Spinal cord (tissue), 10 donors: ENCODE data around the gene PDXDC1. TPM values are rescaled to one million over a fixed set of nuclear protein-coding genes. Genes with fewer than 3 reads are reported as not detected.
"Not testable (repeated sequence)": the region's sequence is repeated elsewhere in the genome, so short reads cannot be mapped to it uniquely, and the experiment has no call there.

Source experiments
- DNase-seq, 6 donors: peaks; one replicate each; pipeline versions ENCODE4 v3.0.0 to v3.0.0-alpha.2; 2013 to 2015; ENCODE audit warnings: low spot score in 6 of 6, low read depth in 4 of 6
- H3K27ac ChIP-seq: one replicate; pipeline ENCODE4 v1.5.1; 2013; ENCODE audit warnings: low read depth, low read length, control low read depth
- H3K27me3 ChIP-seq: one replicate; pipeline ENCODE4 v1.6.1; 2013; ENCODE audit warnings: low read length; ENCODE audit not compliant: control insufficient read depth, insufficient read depth
- H3K36me3 ChIP-seq: one replicate; pipeline ENCODE4 v1.6.1; 2013; ENCODE audit warnings: low read length; ENCODE audit not compliant: control insufficient read depth, insufficient read depth
- H3K4me1 ChIP-seq: one replicate; pipeline ENCODE4 v1.6.1; 2013; ENCODE audit warnings: low read length; ENCODE audit not compliant: control insufficient read depth, insufficient read depth
- H3K4me3 ChIP-seq: one replicate; pipeline ENCODE4 v1.5.1; 2013; ENCODE audit warnings: low read depth, low read length, control low read depth
- H3K9me3 ChIP-seq: one replicate; pipeline ENCODE4 v1.6.1; 2013; ENCODE audit warnings: low read length; ENCODE audit not compliant: control insufficient read depth, insufficient read depth
- WGBS: methylation state at CpG from one replicate; pipeline ENCODE4 v1.1.5; 2013; ENCODE audit warnings: missing lambda C conversion rate; ENCODE audit not compliant: insufficient coverage; 5-methylcytosine and 5-hydroxymethylcytosine counted together
- polyA plus RNA-seq, 2 donors: library from polyadenylated mRNA; unstranded; fragments of 120-200 nt; gene quantifications; one replicate each; pipeline ENCODE4 v1.2.1, GENCODE V29; 2013; ENCODE audit not compliant: insufficient read length in 2 of 2
- total RNA-seq, 2 donors: library from RNA; depleted of rRNA in 1 of 2; stranded (reverse); fragments of 120-200 nt in 1 of 2; fragments of >200 nt in 1 of 2; gene quantifications; one replicate each; pipeline versions ENCODE4 v1.2.3 to v1.2.4, GENCODE V29; 2013 to 2014
- donor health status: healthy.

Gene PDXDC1
- total and polyA plus RNA-seq, 4 donors: 52.3 to 82.9 (median 57.8) TPM

DNA sequence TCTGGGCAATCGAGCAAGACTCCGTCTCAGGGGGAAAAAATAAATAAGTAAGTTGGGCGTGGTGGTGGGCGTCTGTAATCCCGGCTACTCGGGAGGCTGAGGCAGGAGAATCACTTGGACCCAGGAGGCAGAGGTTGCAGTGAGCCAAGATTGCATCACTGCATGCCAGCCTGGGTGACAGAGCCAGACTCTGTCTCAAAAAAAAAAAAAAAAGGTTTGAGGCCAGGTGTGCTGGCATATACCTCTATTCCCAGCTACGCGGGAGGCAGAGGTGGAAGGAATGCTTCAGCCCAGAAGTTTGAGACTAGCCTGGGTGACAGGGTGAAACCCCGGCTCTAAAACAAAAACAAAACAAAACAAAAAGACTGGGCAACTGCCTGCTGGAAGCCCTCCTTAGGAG, 70.4 kb downstream of the PDXDC1 start:
- not testable (repeated sequence) for H3K9me3 ChIP-seq, H3K4me3 ChIP-seq, DNase-seq, H3K4me1 ChIP-seq, H3K27me3 ChIP-seq, H3K27ac ChIP-seq
- H3K36me3 ChIP-seq: peaks cover 40% of the 10 kb centered on the region
- 87% methylated on average over 7 of the region's 9 CpGs for WGBS

GRCh38 chr16:15046692-15047376, 72.0 kb downstream of the PDXDC1 start:
- Histone ChIP-seq H3K27ac (no peak overlapping the region), H3K9me3 (no peaks in the 10 kb centered on the region), H3K27me3 (no peaks in the 10 kb centered on the region), H3K4me3 (no peak overlapping the region), H3K36me3 (peaks cover 27% of the 10 kb centered on the region), H3K4me1 (no peaks in the 10 kb centered on the region)
- 95% methylated on average over 14 of the region's 21 CpGs for WGBS
- DNase-seq: no peak

GRCh38 chr16:15049581-15050180, 74.9 kb downstream of the PDXDC1 start:
- Histone ChIP-seq H3K4me1 (peaks cover 3% of the 10 kb centered on the region), H3K27me3 (no peaks in the 10 kb centered on the region), H3K9me3 (no peaks in the 10 kb centered on the region), H3K36me3 (peaks cover 16% of the 10 kb centered on the region), H3K4me3 (no peak overlapping the region), H3K27ac (no peak overlapping the region)
- 100% methylated on average over 2 of the region's 3 CpGs for WGBS
- DNase-seq: no peak

GRCh38 chr16:15050440-15050839, 75.6 kb downstream of the PDXDC1 start:
- not testable (repeated sequence) for DNase-seq, H3K27me3 ChIP-seq, H3K9me3 ChIP-seq, H3K27ac ChIP-seq, H3K4me1 ChIP-seq, H3K4me3 ChIP-seq
- H3K36me3 ChIP-seq: peaks cover 16% of the 10 kb centered on the region
- WGBS: no CpG with 5 or more reads among the region's 1 CpG

DNA sequence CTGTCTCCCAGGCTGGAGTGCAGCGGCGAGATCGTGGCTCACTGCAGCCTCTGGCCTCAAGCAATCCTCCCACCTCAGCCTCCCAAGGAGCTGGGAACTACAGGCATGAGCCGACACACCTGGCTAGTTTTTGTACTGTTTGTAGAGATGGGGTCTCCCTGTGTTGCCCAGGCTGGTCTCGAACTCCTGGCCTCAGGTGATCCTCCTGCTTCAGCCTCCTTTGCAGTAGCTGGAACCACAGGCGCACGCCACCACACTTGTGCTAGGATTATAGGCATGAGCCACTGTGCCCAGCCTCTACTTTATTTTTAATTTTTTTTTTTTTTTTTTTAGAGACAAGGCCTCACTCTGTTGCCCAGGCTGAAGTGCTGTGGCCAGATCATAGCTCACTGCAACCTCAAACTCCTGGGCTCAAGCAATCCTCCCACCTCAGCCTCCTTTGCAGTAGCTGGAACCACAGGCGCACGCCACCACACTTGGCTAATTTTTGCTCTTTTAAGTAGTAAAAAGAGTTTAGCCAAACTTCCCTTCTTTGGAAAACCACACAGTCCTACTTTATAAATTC, 76.6 kb downstream of the PDXDC1 start:
- no peak overlapping the region for H3K27ac ChIP-seq
- H3K4me3 ChIP-seq: no peak overlapping the region
- no peaks in the 10 kb centered on the region for H3K9me3 ChIP-seq
- H3K27me3 ChIP-seq: no peaks in the 10 kb centered on the region
- H3K36me3 ChIP-seq: peaks cover 9% of the 10 kb centered on the region
- H3K4me1 ChIP-seq: peaks cover 15% of the 10 kb centered on the region
- WGBS: 92% methylated on average over 2 of the region's 9 CpGs
- DNase-seq: no peak

DNA sequence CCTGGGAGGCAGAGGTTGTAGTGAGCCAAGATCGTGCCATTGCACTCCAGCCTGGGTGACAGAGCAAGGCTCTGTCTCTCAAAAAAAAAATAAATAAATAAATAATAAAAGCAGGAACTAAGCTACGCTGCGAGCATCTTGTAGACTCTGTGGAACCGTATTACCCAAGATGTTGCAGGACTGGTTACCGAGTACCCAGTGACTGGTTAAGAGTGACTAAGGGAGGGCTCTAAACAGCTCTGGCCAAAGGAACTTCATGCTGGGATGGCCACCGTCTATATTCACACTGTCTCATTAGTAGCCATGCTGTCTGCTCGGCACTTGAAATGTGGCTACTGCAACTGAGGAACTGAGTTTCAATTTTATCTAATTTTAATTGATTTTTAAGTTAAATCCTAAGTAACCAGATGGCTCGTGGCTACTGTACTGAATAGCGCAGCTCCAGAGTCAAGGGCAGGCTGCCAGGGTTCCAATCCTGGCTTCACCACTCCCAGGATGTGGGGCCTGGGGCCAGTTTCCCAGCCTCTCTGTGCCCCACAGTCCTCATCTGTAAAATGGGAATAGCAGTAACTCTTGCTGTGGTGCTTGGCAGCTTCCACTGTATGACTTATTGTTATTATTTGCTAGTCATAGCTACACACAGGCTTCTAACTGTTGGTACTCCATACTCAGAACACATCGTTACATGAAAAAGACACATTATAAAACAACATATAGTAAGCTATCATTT, 78.1 kb downstream of the PDXDC1 start:
- Histone ChIP-seq H3K36me3 (no peaks in the 10 kb centered on the region), H3K4me1 (peaks cover 16% of the 10 kb centered on the region), H3K4me3 (no peak overlapping the region), H3K27ac (no peak overlapping the region), H3K27me3 (no peaks in the 10 kb centered on the region), H3K9me3 (no peaks in the 10 kb centered on the region)
- no peak for DNase-seq
- 78% methylated on average over 6 of the region's 10 CpGs for WGBS

DNA sequence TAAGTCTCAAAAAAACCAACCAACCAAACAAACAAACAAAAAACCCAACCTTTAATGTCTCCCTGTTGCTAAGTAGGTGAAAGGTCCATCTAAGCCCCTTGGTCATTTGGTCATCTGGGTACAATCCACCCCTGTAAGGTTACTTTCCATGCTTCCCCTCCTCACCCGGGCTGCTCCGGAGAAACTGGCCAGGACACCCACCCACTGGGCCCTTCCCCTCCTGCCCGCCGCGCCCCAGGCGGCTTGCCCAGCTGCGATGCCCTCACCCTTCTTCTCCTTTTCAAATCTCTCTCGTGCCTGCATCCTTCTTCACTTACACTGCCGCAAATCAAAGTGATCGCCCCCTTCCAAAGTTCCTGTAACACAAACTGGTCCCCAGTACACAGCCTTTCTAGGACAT, 79.1 kb downstream of the PDXDC1 start:
- Histone ChIP-seq H3K36me3 (peaks cover 5% of the 10 kb centered on the region), H3K27ac (no peak overlapping the region), H3K4me3 (no peak overlapping the region), H3K9me3 (no peaks in the 10 kb centered on the region), H3K27me3 (no peaks in the 10 kb centered on the region), H3K4me1 (peaks cover 16% of the 10 kb centered on the region)
- DNase-seq: no peak
- WGBS: 84% methylated on average over 10 of the region's 10 CpGs

GRCh38 chr16:15054357-15055140, 79.7 kb downstream of the PDXDC1 start:
- peak overlapping the region; percentile 75 for H3K4me3 ChIP-seq
- no peak for DNase-seq
- peaks cover 8% of the 10 kb centered on the region for H3K36me3 ChIP-seq

More at GRCh38 chr16:15054357-15055140, 79.7 kb downstream of the PDXDC1 start:
- no peaks in the 10 kb centered on the region for H3K27me3 ChIP-seq
- 87% methylated on average over 17 of the region's 19 CpGs for WGBS
- H3K27ac ChIP-seq: no peak overlapping the region
- no peaks in the 10 kb centered on the region for H3K9me3 ChIP-seq
- H3K4me1 ChIP-seq: peaks cover 16% of the 10 kb centered on the region
